Panc1 (cell line): ENCODE measurements around the gene CELF2.
"Not testable (repeated sequence)": the region's sequence is repeated elsewhere in the genome, so short reads cannot be mapped to it uniquely, and the experiment has no call there.

Experiments used
- CTCF ChIP-seq: fragments of 450-650 bp; IDR thresholded peaks from 2 replicates; pipeline ENCODE4 v1.5.1; 2017; ENCODE audit warnings: mild to moderate bottlenecking
- POLR2AphosphoS5 ChIP-seq: IDR thresholded peaks from 2 replicates; pipeline ENCODE4 v1.6.1; 2012; ENCODE audit warnings: mild to moderate bottlenecking, low read depth, low read length, moderate library complexity
- TF ChIP-seq, protein P1 (sequence below), 2 experiments: IDR thresholded peaks; 2 replicates each; pipeline ENCODE4 v1.6.1; 2011 to 2012; ENCODE audit warnings: low read depth in 2 of 2, control low read depth in 1 of 2, low read length in 1 of 2, mild to moderate bottlenecking in 1 of 2, moderate library complexity in 1 of 2; ENCODE audit not compliant: insufficient read depth in 1 of 2

- TF ChIP-seq POLR2AphosphoS5, CTCF: not testable (repeated sequence)
- TF ChIP-seq, protein P1, sequence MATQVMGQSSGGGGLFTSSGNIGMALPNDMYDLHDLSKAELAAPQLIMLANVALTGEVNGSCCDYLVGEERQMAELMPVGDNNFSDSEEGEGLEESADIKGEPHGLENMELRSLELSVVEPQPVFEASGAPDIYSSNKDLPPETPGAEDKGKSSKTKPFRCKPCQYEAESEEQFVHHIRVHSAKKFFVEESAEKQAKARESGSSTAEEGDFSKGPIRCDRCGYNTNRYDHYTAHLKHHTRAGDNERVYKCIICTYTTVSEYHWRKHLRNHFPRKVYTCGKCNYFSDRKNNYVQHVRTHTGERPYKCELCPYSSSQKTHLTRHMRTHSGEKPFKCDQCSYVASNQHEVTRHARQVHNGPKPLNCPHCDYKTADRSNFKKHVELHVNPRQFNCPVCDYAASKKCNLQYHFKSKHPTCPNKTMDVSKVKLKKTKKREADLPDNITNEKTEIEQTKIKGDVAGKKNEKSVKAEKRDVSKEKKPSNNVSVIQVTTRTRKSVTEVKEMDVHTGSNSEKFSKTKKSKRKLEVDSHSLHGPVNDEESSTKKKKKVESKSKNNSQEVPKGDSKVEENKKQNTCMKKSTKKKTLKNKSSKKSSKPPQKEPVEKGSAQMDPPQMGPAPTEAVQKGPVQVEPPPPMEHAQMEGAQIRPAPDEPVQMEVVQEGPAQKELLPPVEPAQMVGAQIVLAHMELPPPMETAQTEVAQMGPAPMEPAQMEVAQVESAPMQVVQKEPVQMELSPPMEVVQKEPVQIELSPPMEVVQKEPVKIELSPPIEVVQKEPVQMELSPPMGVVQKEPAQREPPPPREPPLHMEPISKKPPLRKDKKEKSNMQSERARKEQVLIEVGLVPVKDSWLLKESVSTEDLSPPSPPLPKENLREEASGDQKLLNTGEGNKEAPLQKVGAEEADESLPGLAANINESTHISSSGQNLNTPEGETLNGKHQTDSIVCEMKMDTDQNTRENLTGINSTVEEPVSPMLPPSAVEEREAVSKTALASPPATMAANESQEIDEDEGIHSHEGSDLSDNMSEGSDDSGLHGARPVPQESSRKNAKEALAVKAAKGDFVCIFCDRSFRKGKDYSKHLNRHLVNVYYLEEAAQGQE (IDR thresholded peaks at IDR 0.05; ENCODE audit: insufficient read depth in 1 of 2, low read depth in 2 of 2, low read length in 1 of 2): not testable (repeated sequence)
These were observed 106.2 kb downstream of the CELF2 start for GRCh38 chr10:11123892-11124291.
